Measurements from ENCODE around the gene RASGRP3. TPM values are rescaled to one million over a fixed set of nuclear protein-coding genes. Genes with fewer than 3 reads are reported as not detected.

RASGRP3 gene
- total RNA-seq, 1 experiment from 2014 or later = 0.34 TPM

DNA sequence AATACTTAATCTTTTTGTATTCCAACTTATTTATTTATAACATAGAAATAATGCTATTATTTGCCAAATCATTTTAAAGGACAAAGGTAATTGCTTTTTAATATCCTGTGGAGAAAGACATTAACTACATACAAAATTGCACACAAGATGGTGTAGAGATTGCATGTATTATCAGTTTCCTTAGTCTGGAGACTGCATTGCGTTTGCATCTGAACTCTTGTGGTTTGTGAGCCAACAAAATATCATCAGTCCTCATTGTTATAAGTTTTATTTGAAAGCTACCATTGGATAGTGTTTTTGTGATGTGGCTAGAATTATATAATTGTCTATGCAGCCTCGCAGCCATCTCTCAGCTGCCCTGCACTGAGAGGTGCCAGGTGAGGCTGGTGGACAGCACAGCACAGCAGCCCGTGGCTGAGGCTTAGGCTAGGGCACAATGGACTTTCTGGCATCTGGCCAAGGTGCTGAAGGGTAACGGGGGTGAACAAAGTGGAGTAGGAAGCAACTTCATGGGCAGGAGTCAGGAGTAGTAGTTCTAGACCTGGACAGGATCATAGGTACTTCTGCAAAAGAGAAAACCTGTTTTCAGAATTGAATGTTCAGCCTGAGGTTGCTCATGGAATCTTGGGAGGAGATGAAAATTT lies 15.1 kb downstream of the RASGRP3 start:
- no peaks in the 10 kb centered on the region for H3K27me3 ChIP-seq (replicated peaks; ENCODE audit: insufficient read depth, low read depth, low read length, poor library complexity)
- no peaks in the 10 kb centered on the region for H3K36me3 ChIP-seq (ENCODE audit: insufficient read depth, low read length, poor library complexity, severe bottlenecking)
- no peaks in the 10 kb centered on the region for H3K9me3 ChIP-seq (ENCODE audit: low read depth, low read length, poor library complexity, severe bottlenecking)
- CTCF ChIA-PET = no interaction called here
- POLR2A ChIA-PET (ENCODE audit: low non-redundant PET) = no interaction called here
- no peak overlapping the region for H3K4me3 ChIP-seq (ENCODE audit: low read depth, low read length, poor library complexity, severe bottlenecking)
- intact Hi-C loops (cut with micrococcal nuclease; ENCODE audit: unreplicated experiment) = no loop called here
- H3K4me1 ChIP-seq (ENCODE audit: insufficient read depth, low read length, poor library complexity, severe bottlenecking) = no peaks in the 10 kb centered on the region
- no peak for DNase-seq (ENCODE audit: low spot score)
- BruUV-seq (replicated peaks) = no TSS peak
- TF ChIP-seq CTCF (conservative IDR thresholded peaks at IDR 0.05; ENCODE audit: low read depth, low read length) = no peak
- no peak for TF ChIP-seq EZH2 (IDR thresholded peaks at IDR 0.05; ENCODE audit: borderline replicate concordance, low read depth, low read length, poor library complexity, severe bottlenecking)
- H3K27ac ChIP-seq (ENCODE audit: low read depth, low read length, poor library complexity, severe bottlenecking) = no peak overlapping the region

DNA sequence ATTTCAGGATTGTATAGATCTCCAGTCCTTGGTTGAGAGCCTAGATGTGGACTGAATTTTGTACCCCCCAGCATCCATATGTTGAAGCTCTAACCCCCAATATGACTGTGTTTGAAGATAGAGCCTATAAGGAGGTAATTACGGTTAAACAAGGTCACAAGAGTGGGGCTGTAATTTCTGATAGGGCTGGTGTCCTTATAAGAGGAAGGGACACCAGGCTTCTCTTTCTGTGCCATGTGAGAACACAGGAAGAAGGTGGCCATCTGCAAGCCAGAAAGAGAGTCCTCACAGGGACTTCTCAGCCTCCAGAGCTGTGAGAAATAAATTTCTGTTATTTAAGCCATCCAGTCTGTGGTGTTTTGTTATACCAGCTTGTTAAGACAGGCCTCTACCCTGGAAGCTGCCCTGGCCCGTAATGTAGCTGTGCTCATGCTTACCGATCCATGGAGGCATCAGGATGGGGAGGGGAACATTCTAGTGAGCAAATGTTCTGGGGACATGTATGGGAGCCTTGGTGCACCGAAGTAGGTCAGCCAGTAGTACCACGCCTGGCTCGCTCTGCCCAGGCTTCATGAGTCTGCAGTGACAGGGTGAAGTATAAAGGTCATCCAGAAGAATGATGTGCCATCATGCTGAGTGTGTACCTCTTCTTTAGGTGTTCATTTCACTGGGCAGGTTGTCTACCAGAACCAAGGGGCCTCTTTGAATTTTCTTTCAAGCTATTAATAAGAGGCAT lies 16.1 kb downstream of the RASGRP3 start:
- H3K9me3 ChIP-seq (ENCODE audit: low read depth, low read length, poor library complexity, severe bottlenecking) = no peaks in the 10 kb centered on the region
- no peak overlapping the region for H3K4me3 ChIP-seq (ENCODE audit: low read depth, low read length, poor library complexity, severe bottlenecking)
- no peak for DNase-seq (ENCODE audit: low spot score)
- H3K27me3 ChIP-seq (replicated peaks; ENCODE audit: insufficient read depth, low read depth, low read length, poor library complexity) = no peaks in the 10 kb centered on the region
- POLR2A ChIA-PET (ENCODE audit: low non-redundant PET) = no interaction called here
- H3K36me3 ChIP-seq (ENCODE audit: insufficient read depth, low read length, poor library complexity, severe bottlenecking) = no peaks in the 10 kb centered on the region
- H3K4me1 ChIP-seq (ENCODE audit: insufficient read depth, low read length, poor library complexity, severe bottlenecking) = no peaks in the 10 kb centered on the region
- CTCF ChIA-PET = no interaction called here
- intact Hi-C loops (cut with micrococcal nuclease; ENCODE audit: unreplicated experiment) = no loop called here
- TF ChIP-seq EZH2 (IDR thresholded peaks at IDR 0.05; ENCODE audit: borderline replicate concordance, low read depth, low read length, poor library complexity, severe bottlenecking) = no peak
- no peak overlapping the region for H3K27ac ChIP-seq (ENCODE audit: low read depth, low read length, poor library complexity, severe bottlenecking)
- BruUV-seq (replicated peaks) = no TSS peak

- Histone ChIP-seq H3K4me1 (ENCODE audit: insufficient read depth, low read length, poor library complexity, severe bottlenecking) (no peaks in the 10 kb centered on the region), H3K9me3 (ENCODE audit: low read depth, low read length, poor library complexity, severe bottlenecking) (no peaks in the 10 kb centered on the region), H3K27me3 (replicated peaks; ENCODE audit: insufficient read depth, low read depth, low read length, poor library complexity) (no peaks in the 10 kb centered on the region), H3K27ac (ENCODE audit: low read depth, low read length, poor library complexity, severe bottlenecking) (no peak overlapping the region), H3K4me3 (ENCODE audit: low read depth, low read length, poor library complexity, severe bottlenecking) (no peak overlapping the region), H3K36me3 (ENCODE audit: insufficient read depth, low read length, poor library complexity, severe bottlenecking) (no peaks in the 10 kb centered on the region)
- BruUV-seq (replicated peaks) = no TSS peak
- POLR2A ChIA-PET (ENCODE audit: low non-redundant PET) = no interaction called here
- intact Hi-C loops (cut with micrococcal nuclease; ENCODE audit: unreplicated experiment) = no loop called here
- DNase-seq (ENCODE audit: low spot score) = no peak
- CTCF ChIA-PET = no interaction called here
- no peak for TF ChIP-seq EZH2 (IDR thresholded peaks at IDR 0.05; ENCODE audit: borderline replicate concordance, low read depth, low read length, poor library complexity, severe bottlenecking)
- TF ChIP-seq CTCF (conservative IDR thresholded peaks at IDR 0.05; ENCODE audit: low read depth, low read length) = no peak
Measured at GRCh38 chr2:33494155-33494779, 17.8 kb downstream of the RASGRP3 start.
